Measurements from ENCODE around the gene SNX22.

Gene SNX22

DNA sequence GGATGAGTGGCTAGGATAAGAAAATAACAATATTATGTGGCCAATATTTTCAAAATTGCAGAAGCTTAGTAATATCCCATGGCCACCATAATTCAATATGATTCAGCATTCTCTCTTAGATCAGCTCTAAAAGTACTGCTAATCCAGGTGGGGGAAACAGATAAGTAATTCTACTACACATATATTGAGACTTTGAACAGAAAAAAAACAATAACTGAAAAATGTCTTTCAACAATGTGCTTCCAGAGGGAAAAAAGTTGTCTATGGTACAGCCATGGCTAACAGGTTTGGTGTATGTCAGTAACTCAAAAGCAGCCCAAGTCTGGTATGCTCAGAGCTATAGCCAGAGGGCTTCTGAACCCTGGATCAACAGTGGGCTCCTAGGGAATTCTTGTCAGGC lies 53.7 kb downstream of the SNX22 start:
- no peak overlapping the region for H3K9ac ChIP-seq (ENCODE audit: low read length)
- H3K4me3 ChIP-seq (ENCODE audit: low read depth, low read length, poor library complexity, severe bottlenecking), result no peak overlapping the region
- no peaks in the 10 kb centered on the region for H3K9me3 ChIP-seq (ENCODE audit: low read length)
- H4K20me1 ChIP-seq (ENCODE audit: insufficient read depth, low read length), result no peaks in the 10 kb centered on the region
- H2AFZ ChIP-seq (ENCODE audit: low read length), result no peak overlapping the region
- H3F3A ChIP-seq (ENCODE audit: insufficient read depth, low read length), result no peaks in the 10 kb centered on the region
- no peaks in the 10 kb centered on the region for H3K9me2 ChIP-seq (ENCODE audit: low read depth, low read length)
- H3K27ac ChIP-seq (ENCODE audit: low read depth, low read length, poor library complexity, severe bottlenecking), result no peak overlapping the region
- peaks cover 22% of the 10 kb centered on the region; the same call in 1 of the 2 replicates for H3K36me3 ChIP-seq (ENCODE audit: insufficient read depth, low read length)
- no peaks in the 10 kb centered on the region for H3K4me1 ChIP-seq (ENCODE audit: insufficient read depth, low read length, severe bottlenecking)
- TF ChIP-seq CTCF (IDR thresholded peaks at IDR 0.05; ENCODE audit: low read length), result no peak
- TF ChIP-seq EZH2 (IDR thresholded peaks at IDR 0.05; ENCODE audit: borderline replicate concordance, low read length), result no peak
- H3K4me2 ChIP-seq (ENCODE audit: low read length), result no peak overlapping the region
- no peaks in the 10 kb centered on the region for H3K27me3 ChIP-seq (ENCODE audit: insufficient read depth, low read length)
- H3K79me2 ChIP-seq (ENCODE audit: insufficient read depth, low read length), result no peaks in the 10 kb centered on the region
